WI38 (cell line): ENCODE measurements around the gene NKAPL.

Experiments used
- H3K4me3 ChIP-seq: 2 replicates; pipeline ENCODE4 v1.5.1; 2011; ENCODE audit warnings: low read depth, mild to moderate bottlenecking, control low read depth, low read length
- TF ChIP-seq, protein P1 (sequence below): IDR thresholded peaks from 2 replicates; pipeline ENCODE4 v1.5.1; 2012; ENCODE audit warnings: low read depth, mild to moderate bottlenecking, control low read depth, low read length

NKAPL gene

DNA sequence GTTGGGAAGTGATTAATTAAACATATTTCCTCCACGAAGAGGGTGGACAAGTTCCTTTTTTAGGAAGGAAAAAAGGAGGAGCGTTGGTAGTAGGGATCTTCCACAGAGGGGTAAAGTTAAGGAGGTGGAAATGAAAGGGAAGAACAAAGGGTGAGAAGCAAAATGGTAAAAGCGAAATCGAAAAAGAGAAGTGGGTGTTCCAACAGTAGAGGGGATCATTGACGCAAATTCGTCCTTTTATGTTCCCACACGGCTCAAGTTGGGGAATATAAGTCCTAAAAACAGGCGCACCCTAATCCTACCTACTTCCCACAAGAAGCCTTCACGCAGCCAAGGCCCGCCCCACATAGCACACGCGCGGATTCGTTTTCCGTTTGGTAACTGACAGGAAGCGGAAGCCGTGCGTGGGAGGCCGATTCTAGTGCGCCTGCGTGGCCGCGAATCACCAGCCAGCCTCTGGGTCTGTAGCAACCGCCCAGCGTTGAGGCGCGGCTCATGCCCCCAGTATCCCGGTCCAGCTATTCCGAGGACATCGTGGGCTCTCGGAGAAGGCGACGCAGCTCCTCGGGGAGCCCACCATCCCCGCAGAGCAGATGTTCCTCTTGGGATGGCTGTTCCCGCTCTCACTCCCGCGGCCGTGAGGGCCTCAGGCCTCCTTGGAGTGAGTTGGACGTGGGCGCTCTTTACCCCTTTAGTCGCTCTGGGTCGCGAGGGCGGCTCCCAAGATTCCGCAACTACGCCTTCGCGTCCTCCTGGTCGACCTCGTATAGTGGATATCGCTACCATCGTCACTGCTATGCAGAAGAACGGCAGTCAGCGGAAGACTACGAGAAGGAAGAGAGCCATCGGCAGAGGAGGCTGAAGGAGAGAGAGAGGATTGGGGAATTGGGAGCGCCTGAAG lies at the start of gene NKAPL:
Gene NKAPL, plus strand, starts transcription at position 421 of the 901 bp plus-strand sequence. Its CDS starts 75 bp downstream, at position 496.
- TF ChIP-seq, protein P1, sequence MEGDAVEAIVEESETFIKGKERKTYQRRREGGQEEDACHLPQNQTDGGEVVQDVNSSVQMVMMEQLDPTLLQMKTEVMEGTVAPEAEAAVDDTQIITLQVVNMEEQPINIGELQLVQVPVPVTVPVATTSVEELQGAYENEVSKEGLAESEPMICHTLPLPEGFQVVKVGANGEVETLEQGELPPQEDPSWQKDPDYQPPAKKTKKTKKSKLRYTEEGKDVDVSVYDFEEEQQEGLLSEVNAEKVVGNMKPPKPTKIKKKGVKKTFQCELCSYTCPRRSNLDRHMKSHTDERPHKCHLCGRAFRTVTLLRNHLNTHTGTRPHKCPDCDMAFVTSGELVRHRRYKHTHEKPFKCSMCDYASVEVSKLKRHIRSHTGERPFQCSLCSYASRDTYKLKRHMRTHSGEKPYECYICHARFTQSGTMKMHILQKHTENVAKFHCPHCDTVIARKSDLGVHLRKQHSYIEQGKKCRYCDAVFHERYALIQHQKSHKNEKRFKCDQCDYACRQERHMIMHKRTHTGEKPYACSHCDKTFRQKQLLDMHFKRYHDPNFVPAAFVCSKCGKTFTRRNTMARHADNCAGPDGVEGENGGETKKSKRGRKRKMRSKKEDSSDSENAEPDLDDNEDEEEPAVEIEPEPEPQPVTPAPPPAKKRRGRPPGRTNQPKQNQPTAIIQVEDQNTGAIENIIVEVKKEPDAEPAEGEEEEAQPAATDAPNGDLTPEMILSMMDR, result no peak
- H3K4me3 ChIP-seq, result no peak within 1 kb of the TSS

DNA sequence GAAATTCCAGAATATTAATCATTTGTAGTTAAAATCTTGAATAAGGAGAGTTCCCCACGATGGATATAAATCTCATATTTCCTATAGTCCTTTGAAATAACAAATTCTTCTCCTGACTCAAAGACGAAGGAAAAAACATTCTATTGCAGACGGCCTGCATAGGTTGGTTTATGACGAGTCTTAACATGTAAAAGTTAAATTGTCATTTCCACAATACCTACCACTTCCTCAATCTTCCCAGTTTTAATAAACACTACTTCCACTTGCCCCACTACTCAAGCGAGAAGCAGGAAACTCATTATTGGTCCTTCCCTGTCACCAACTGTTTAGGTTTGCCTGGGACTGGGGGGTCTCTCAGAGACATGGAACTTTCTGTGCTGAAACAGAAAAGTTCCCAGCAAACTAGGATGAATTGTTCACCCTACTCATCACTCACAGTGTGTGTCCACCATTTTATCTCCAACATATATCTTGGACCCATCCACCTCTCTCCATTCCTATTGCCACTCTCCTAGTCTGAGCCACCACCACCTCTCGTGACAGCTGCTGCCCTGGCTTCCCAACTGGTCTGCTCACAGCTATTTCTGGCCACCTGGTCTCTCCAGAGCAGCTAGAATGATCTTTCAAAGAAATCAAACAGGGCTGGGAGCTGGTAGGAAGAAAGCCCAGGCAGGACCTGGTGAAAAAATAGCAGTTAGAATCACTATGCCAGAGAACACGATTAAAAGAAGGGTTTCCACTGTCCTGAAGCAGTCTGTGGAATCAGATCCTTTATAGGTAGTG lies 49.2 kb upstream of the NKAPL start:
- TF ChIP-seq, protein P1, result no peak
- H3K4me3 ChIP-seq, result no peak overlapping the region

DNA sequence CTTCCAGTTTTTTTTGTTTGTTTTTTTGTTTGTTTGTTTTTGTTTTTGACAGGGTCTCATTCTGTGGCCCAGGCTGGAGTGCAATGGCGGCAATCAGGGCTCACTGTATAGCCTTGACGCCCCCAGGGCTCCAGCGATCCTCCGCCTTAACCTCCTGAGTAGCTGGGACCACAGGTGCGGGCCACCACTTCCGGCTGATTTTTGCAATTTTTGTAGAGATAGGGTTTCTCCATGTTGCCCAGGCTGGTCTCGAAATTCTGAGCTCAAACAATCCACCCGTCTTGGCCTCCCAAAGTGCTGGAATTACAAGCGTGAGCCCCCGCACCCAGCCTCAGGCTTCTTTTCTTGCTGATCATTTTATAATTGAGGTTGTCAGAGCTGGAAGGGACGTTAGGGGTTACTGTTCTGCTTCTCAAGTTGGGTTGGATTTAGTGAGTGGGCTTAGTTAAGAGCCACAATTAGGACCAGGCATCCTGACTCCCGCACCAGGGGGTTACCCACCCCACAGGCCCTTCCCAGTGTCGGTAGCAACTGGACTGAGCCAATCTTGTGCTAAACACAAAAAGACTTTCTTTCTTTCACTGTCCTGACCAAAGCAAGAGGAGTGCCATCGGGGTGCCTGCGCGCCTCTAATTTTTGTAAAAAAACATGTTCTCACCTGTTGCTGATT lies 47.1 kb upstream of the NKAPL start:
- TF ChIP-seq, protein P1, result no peak
- H3K4me3 ChIP-seq, result peak overlapping the region; percentile 62

DNA sequence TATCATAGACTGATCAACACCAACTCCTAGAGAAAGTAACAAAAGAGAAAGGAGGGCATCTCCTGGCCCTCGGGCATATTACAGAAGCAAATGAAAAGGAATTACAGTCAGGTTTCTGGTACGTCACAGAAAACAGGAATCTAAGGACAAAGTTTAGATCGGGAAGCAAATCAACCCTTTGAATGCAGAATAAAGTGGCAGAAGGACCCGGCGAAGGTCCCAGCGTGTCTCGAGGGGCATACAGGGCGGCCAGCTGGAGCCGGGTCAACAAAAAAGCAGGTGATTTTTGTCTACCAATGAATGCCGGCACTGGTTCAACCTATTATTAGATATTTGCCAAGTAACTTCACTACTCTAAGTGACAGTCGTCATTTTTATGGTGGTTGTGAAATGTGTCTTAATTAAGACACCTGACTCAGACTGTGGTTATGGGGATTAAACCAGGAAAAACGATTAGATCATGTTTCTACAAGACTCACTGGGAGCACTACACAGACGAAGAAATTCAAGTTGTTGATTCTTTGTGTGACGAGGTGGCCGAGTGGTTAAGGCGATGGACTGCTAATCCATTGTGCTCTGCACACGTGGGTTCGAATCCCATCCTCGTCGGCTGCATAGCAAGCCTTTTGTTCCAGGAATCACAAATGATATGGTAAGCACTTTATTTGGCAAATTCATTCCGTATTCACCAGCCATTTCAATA lies 46.4 kb upstream of the NKAPL start:
- H3K4me3 ChIP-seq, result peak overlapping the region; percentile 62
- TF ChIP-seq, protein P1, result no peak

DNA sequence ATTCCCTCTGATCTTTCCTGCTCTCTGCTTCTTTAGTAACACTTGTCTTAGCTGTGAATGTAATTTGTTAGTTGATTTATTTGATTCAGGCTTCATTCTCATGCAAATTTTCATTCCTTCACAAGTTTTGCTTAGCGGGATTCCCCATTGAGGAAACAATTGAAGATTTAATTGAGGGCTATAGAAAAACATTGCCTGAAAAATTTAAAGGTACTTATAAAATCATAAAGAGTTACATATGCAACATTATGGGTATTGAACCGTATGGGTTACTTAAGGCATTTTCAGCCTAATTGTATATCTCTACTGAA lies 45.9 kb upstream of the NKAPL start:
- no peak overlapping the region; the same call in 1 of the 2 replicates for H3K4me3 ChIP-seq
- TF ChIP-seq, protein P1, result no peak

DNA sequence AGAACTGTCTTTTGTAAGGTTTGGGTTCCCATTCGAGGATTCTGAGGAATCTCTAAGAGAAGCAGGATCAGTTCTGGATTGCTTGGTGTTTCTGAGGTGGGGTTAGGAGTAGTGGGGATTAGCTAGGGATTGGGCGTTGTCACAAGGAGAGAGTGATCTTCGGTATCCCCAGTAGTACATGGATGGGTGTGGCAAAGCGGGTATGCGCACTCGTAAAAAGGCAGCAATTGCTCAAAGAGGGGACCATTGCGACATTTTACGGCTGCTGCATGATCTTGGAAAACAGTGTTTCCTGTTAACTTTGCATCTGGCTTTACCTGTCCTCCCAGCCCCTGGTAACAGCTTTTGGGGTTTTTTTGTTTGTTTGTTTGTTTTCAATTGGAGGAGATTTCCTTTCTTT lies 43.7 kb upstream of the NKAPL start:
- H3K4me3 ChIP-seq, result no peak overlapping the region
- TF ChIP-seq, protein P1, result no peak
